Measurements from ENCODE around the gene RTP3.

RTP3 gene

GRCh38 chr3:46479696-46480095 lies 18.1 kb upstream of the RTP3 start:
- DNase-seq = no peak
- Histone ChIP-seq H3K27me3 (replicated peaks) (peaks cover 2% of the 10 kb centered on the region), H3K36me3 (replicated peaks) (no peaks in the 10 kb centered on the region), H3K4me3 (ENCODE audit: low read depth, low read length) (no peak overlapping the region), H3K27ac (no peak overlapping the region)
- in situ Hi-C loops (cut with HindIII; ENCODE audit: low pct_ligation_motif_present, low sequenced_read_pairs) = loop anchor here (25.0 kb wide), 1 partner anchor 158 kb away; no protein-coding TSS in a partner anchor
- no peak for TF ChIP-seq CTCF (IDR thresholded peaks at IDR 0.05; ENCODE audit: low read depth, low read length, missing control alignments)

GRCh38 chr3:46480491-46481195 lies 17.1 kb upstream of the RTP3 start:
- H3K27me3 ChIP-seq (replicated peaks) = no peaks in the 10 kb centered on the region
- H3K36me3 ChIP-seq (replicated peaks) = no peaks in the 10 kb centered on the region
- in situ Hi-C loops (cut with HindIII; ENCODE audit: low pct_ligation_motif_present, low sequenced_read_pairs) = loop anchor here (25.0 kb wide), 1 partner anchor 157 kb away; no protein-coding TSS in a partner anchor

GRCh38 chr3:46481636-46482035 lies 16.1 kb upstream of the RTP3 start:
- in situ Hi-C loops (cut with HindIII; ENCODE audit: low pct_ligation_motif_present, low sequenced_read_pairs) = loop anchor here (25.0 kb wide), 1 partner anchor 156 kb away; no protein-coding TSS in a partner anchor
- no peaks in the 10 kb centered on the region for H3K27me3 ChIP-seq (replicated peaks)
- no peak overlapping the region for H3K27ac ChIP-seq
- no peak overlapping the region for H3K4me3 ChIP-seq (ENCODE audit: low read depth, low read length)
- no peak for DNase-seq
- no peak for TF ChIP-seq CTCF (IDR thresholded peaks at IDR 0.05; ENCODE audit: low read depth, low read length, missing control alignments)
- no peaks in the 10 kb centered on the region for H3K36me3 ChIP-seq (replicated peaks)

More at GRCh38 chr3:46480491-46481195, 17.1 kb upstream of the RTP3 start:
- no peak for TF ChIP-seq CTCF (IDR thresholded peaks at IDR 0.05; ENCODE audit: low read depth, low read length, missing control alignments)
- Histone ChIP-seq H3K27ac (no peak overlapping the region), H3K4me3 (ENCODE audit: low read depth, low read length) (no peak overlapping the region)
- DNase-seq = no peak

- Histone ChIP-seq H3K36me3 (replicated peaks) (no peaks in the 10 kb centered on the region), H3K27ac (no peak overlapping the region), H3K27me3 (replicated peaks) (no peaks in the 10 kb centered on the region), H3K4me3 (ENCODE audit: low read depth, low read length) (no peak overlapping the region)
- DNase-seq = peak; percentile 40
- in situ Hi-C loops (cut with HindIII; ENCODE audit: low pct_ligation_motif_present, low sequenced_read_pairs) = loop anchor here (25.0 kb wide), 1 partner anchor 155 kb away; no protein-coding TSS in a partner anchor
- TF ChIP-seq CTCF (IDR thresholded peaks at IDR 0.05; ENCODE audit: low read depth, low read length, missing control alignments) = no peak
Measured at GRCh38 chr3:46482632-46483350, 15.0 kb upstream of the RTP3 start.

- Histone ChIP-seq H3K4me3 (ENCODE audit: low read depth, low read length) (no peak overlapping the region), H3K27ac (no peak overlapping the region), H3K36me3 (replicated peaks) (no peaks in the 10 kb centered on the region), H3K27me3 (replicated peaks) (no peaks in the 10 kb centered on the region)
- TF ChIP-seq CTCF (IDR thresholded peaks at IDR 0.05; ENCODE audit: low read depth, low read length, missing control alignments) = no peak
- in situ Hi-C loops (cut with HindIII; ENCODE audit: low pct_ligation_motif_present, low sequenced_read_pairs) = loop anchor here (25.0 kb wide), 1 partner anchor 153 kb away; no protein-coding TSS in a partner anchor
- no peak for DNase-seq
Measured at GRCh38 chr3:46483825-46484224, 14.0 kb upstream of the RTP3 start.

Measured in brain microvascular endothelial cell (primary cell).